HUDEP-2 (cell line): ENCODE results near the gene HSP90AB1.

Experiments used
- DNase-seq, 76 experiments: peaks; one replicate each; lab custom pipeline; 2025; ENCODE audit not compliant: unreplicated experiment in 76 of 76; lab: John Stamatoyannopoulos, UW

HSP90AB1 gene

GRCh38 chr6:44234101-44235025 lies 12.5 kb upstream of the HSP90AB1 start:
- peak in 47 of 76 experiments; percentile 17 to 73 (median 42) for DNase-seq

GRCh38 chr6:44235269-44235668 lies 11.6 kb upstream of the HSP90AB1 start:
- no peak for DNase-seq

GRCh38 chr6:44235891-44236516 lies 10.9 kb upstream of the HSP90AB1 start:
- no peak for DNase-seq

GRCh38 chr6:44237021-44237812 lies 9.7 kb upstream of the HSP90AB1 start:
- peak in 75 of 76 experiments; percentile 29 to 95 (median 88) for DNase-seq

- peak in 67 of 76 experiments; percentile 21 to 97 (median 71) for DNase-seq
These were observed 9.0 kb upstream of the HSP90AB1 start for GRCh38 chr6:44237813-44238433.

GRCh38 chr6:44238687-44239350 lies 8.1 kb upstream of the HSP90AB1 start:
- no peak for DNase-seq

- no peak for DNase-seq
These were observed 3.6 kb upstream of the HSP90AB1 start for GRCh38 chr6:44243345-44243744.

- DNase-seq, result no peak
These were observed 1.4 kb upstream of the HSP90AB1 start for GRCh38 chr6:44245391-44245911.

GRCh38 chr6:44245912-44246662 lies 814 bp upstream of the HSP90AB1 start:
- DNase-seq, result peak in 74 of 76 experiments; percentile 38 to 97 (median 81)

- DNase-seq, result peak in 73 of 76 experiments; percentile 34 to 90 (median 78)
These were observed 719 bp downstream of the HSP90AB1 start for GRCh38 chr6:44247338-44248302.

- no peak for DNase-seq
These were observed 1.7 kb downstream of the HSP90AB1 start for GRCh38 chr6:44248579-44248978.

- DNase-seq, result no peak
These were observed 2.3 kb downstream of the HSP90AB1 start for GRCh38 chr6:44249082-44249748.

GRCh38 chr6:44250067-44250717 lies 3.3 kb downstream of the HSP90AB1 start:
- no peak for DNase-seq

- DNase-seq, result no peak
These were observed 3.8 kb downstream of the HSP90AB1 start for GRCh38 chr6:44250718-44251123.

GRCh38 chr6:44251576-44252524 lies 4.9 kb downstream of the HSP90AB1 start:
- no peak for DNase-seq
